HepG2 (cell line): ENCODE data around the gene LDLR. TPM values are rescaled to one million over a fixed set of nuclear protein-coding genes. Genes with fewer than 3 reads are reported as not detected.

Source experiments
- ATAC-seq: fragments of 200-7000 bp; cut with Tn5 transposase; 3 replicates; pipeline ENCODE4 v1.9.1; 2020; ENCODE audit warnings: mild to moderate bottlenecking, moderate library complexity
- BruUV-seq: library from RNA; stranded (reverse); fragments of 400-500 nt; replicated peaks from 2 replicates; lab custom pipeline; 2021; lab: Mats Ljungman, UMichigan
- CTCF ChIA-PET: fragments of 300-600 bp; formaldehyde crosslinking; extraction: SDS; loops from one replicate; lab custom pipeline; 2021; ENCODE audit warnings: low total read pairs, inconsistent platforms, low intra/inter-chr PET ratio; lab: Yijun Ruan, JAX
- POLR2A ChIA-PET: fragments of 350-600 bp; sonication (Branson Sonifier 250); formaldehyde crosslinking; loops from one replicate; lab custom pipeline; 2020; ENCODE audit warnings: antibody characterized with exemption, inconsistent platforms; lab: Yijun Ruan, JAX
- DNase-seq: peaks from one replicate; pipeline ENCODE4 v3.0.0-alpha.2; 2015; ENCODE audit warnings: low spot score
- FAIRE-seq: peaks from 3 replicates; lab custom pipeline; 2011; peaks lifted over from hg19 to GRCh38; lab: Jason Lieb, UNC
- H2AFZ ChIP-seq: one replicate; pipeline ENCODE4 v1.6.1; 2011; ENCODE audit warnings: low read length, inconsistent platforms
- H3K27ac ChIP-seq: fragments of 300-600 bp; 3 replicates; pipeline ENCODE4 v1.8.0; 2011; ENCODE audit warnings: mixed run types, mild to moderate bottlenecking, mixed read lengths, low read length, inconsistent platforms; ENCODE audit not compliant: insufficient read depth; ENCODE audit errors: extremely low read length
- H3K27me3 ChIP-seq, 2 experiments: fragments of 200-600 bp in 1 of 2; 2 replicates in 1 of 2; 3 replicates in 1 of 2; pipeline versions ENCODE4 v1.6.0 to v1.8.0; 2011; ENCODE audit warnings: low read length in 2 of 2, mild to moderate bottlenecking in 2 of 2, moderate library complexity in 2 of 2, inconsistent platforms in 1 of 2; ENCODE audit not compliant: insufficient read depth in 2 of 2, control insufficient read depth in 1 of 2
- H3K36me3 ChIP-seq, 2 experiments: fragments of 200-600 bp in 1 of 2; replicated peaks in 1 of 2; 2 replicates in 1 of 2; 3 replicates in 1 of 2; pipeline versions ENCODE4 v1.5.1 to v1.8.0; 2011; ENCODE audit warnings: low read length in 2 of 2, inconsistent platforms in 1 of 2; ENCODE audit not compliant: insufficient read depth in 2 of 2, control insufficient read depth in 1 of 2
- H3K4me1 ChIP-seq: 2 replicates; pipeline ENCODE4 v1.5.1; 2012; ENCODE audit warnings: low read length, inconsistent platforms; ENCODE audit not compliant: insufficient read depth
- H3K4me2 ChIP-seq: 2 replicates; pipeline ENCODE4 v1.6.0; 2011; ENCODE audit warnings: low read depth, low read length, inconsistent platforms
- H3K4me3 ChIP-seq, 3 experiments: fragments of 200-600 bp in 1 of 3; sonication (generic), shearing (Covaris generic) in 1 of 3; replicated peaks in 1 of 3; 2 replicates each; pipeline ENCODE4 v1.5.1; 2011 to 2016; ENCODE audit warnings: low read length in 3 of 3, inconsistent platforms in 2 of 3, low read depth in 2 of 3, mild to moderate bottlenecking in 2 of 3, control low read depth in 1 of 3, mixed read lengths in 1 of 3; ENCODE audit not compliant: insufficient read depth in 1 of 3
- H3K79me2 ChIP-seq: one replicate; pipeline ENCODE4 v1.6.1; 2011; ENCODE audit warnings: low read length, inconsistent platforms; ENCODE audit not compliant: insufficient read depth
- H3K9ac ChIP-seq: 2 replicates; pipeline ENCODE4 v1.6.0; 2011; ENCODE audit warnings: mild to moderate bottlenecking, low read depth, low read length, inconsistent platforms; ENCODE audit not compliant: insufficient read depth
- H3K9me3 ChIP-seq: 2 replicates; pipeline ENCODE4 v1.5.1; 2012; ENCODE audit warnings: mild to moderate bottlenecking, low read length
- H4K20me1 ChIP-seq: 2 replicates; pipeline ENCODE4 v1.6.0; 2011; ENCODE audit warnings: inconsistent platforms, mild to moderate bottlenecking, low read length, moderate library complexity; ENCODE audit not compliant: insufficient read depth
- DNMT3B ChIP-seq: conservative IDR thresholded peaks from 2 replicates; pipeline ENCODE4 v1.6.1; 2016; ENCODE audit warnings: missing biosample characterization, control low read depth
- KMT2B ChIP-seq: IDR thresholded peaks from 2 replicates; pipeline ENCODE4 v1.6.1; 2016; ENCODE audit warnings: missing genetic modification reagents, missing compliant biosample characterization
- NFKBIZ ChIP-seq: IDR thresholded peaks from 2 replicates; pipeline ENCODE4 v1.6.1; 2018; ENCODE audit warnings: missing genetic modification reagents, missing compliant biosample characterization
- PCBP2 ChIP-seq: fragments of 200-400 bp; formaldehyde crosslinking; optimal IDR thresholded peaks from 2 replicates; pipeline ENCODE3; 2018; ENCODE audit warnings: low read length, low read depth; ENCODE audit not compliant: poor library complexity, severe bottlenecking
- POLR2A ChIP-seq, 2 experiments: IDR thresholded peaks; 2 replicates each; pipeline ENCODE4 v1.6.1; 2011; ENCODE audit warnings: low read depth in 2 of 2, low read length in 2 of 2, mild to moderate bottlenecking in 1 of 2, moderate library complexity in 1 of 2; ENCODE audit not compliant: insufficient read depth in 1 of 2
- RBM22 ChIP-seq: fragments of 200-400 bp; formaldehyde crosslinking; optimal IDR thresholded peaks from 2 replicates; pipeline ENCODE3; 2017; ENCODE audit warnings: mild to moderate bottlenecking, low read length, moderate library complexity
- ZSCAN12 ChIP-seq: sonication (generic); formaldehyde crosslinking; IDR thresholded peaks from 2 replicates; pipeline ENCODE4 v1.9.0; 2021; ENCODE audit warnings: mild to moderate bottlenecking, missing genetic modification reagents
- WGBS: methylation state at CpG from one replicate; pipeline ENCODE4 v1.1.6; 2017; ENCODE audit warnings: low lambda C conversion rate; 5-methylcytosine and 5-hydroxymethylcytosine counted together
- in situ Hi-C: cut with HindIII; loops from 2 replicates; pipeline ENCODE4 v1.10.0; 2017; ENCODE audit warnings: low pct_unique_long_range_greater_than_20kb; ENCODE audit not compliant: extremely low pct_ligation_motif_present
- intact Hi-C: fragments of 100-400 bp; cut with micrococcal nuclease; formaldehyde crosslinking; loops from one replicate; pipeline ENCODE4 v1.10.0; 2022; ENCODE audit not compliant: unreplicated experiment
- polyA plus RNA-seq, 8 experiments: library from polyadenylated mRNA; depleted of rRNA in 3 of 8; stranded (reverse) in 7 of 8; unstranded in 1 of 8; fragments of >200 nt; fragmentation: Illumina TruSeq in 4 of 8; extraction: Trizol in 4 of 8; gene quantifications; 2 replicates each; pipeline versions ENCODE4 v1.2.1 to v1.2.3, GENCODE V29; 2011 to 2016; ENCODE audit warnings: low read depth in 4 of 8, missing spikeins in 1 of 8, mixed read lengths in 1 of 8; ENCODE audit not compliant: insufficient read depth in 1 of 8
- total RNA-seq, 5 experiments: library from RNA; depleted of rRNA; stranded (reverse); fragments of >200 nt; fragmentation: Illumina TruSeq; extraction: Trizol; gene quantifications; 2 replicates each; pipeline ENCODE4 v1.2.3, GENCODE V29; 2016; ENCODE audit warnings: low read depth in 1 of 5
- TF ChIP-seq, protein P1 (sequence below): sonication (generic); formaldehyde crosslinking; IDR thresholded peaks from 2 replicates; pipeline ENCODE4 v1.8.0; 2022; ENCODE audit warnings: low read depth, missing genetic modification reagents

The LDLR gene
- total and polyA plus RNA-seq, 2 of the 13 experiments (the other 11 are each of a cell fraction or from before 2014, with no cell fraction given): 51.6 to 92.5 TPM

DNA sequence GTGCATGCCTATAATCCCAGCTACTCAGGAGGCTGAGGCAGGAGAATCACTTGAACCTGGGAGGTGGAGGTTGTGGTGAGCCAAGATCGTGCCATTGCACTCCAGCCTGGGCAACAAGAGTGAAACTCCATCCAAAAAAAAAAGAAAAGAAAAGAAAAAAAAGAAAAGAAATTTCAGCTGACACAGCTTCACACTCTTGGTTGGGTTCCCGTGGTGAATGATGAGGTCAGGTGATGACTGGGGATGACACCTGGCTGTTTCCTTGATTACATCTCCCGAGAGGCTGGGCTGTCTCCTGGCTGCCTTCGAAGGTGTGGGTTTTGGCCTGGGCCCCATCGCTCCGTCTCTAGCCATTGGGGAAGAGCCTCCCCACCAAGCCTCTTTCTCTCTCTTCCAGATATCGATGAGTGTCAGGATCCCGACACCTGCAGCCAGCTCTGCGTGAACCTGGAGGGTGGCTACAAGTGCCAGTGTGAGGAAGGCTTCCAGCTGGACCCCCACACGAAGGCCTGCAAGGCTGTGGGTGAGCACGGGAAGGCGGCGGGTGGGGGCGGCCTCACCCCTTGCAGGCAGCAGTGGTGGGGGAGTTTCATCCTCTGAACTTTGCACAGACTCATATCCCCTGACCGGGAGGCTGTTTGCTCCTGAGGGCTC lies 22.0 kb downstream of the LDLR start (continued):
- TF ChIP-seq RBM22 (peak; percentile 95), KMT2B (CRISPR knock-in tag) (no peak), POLR2A (IDR thresholded peaks at IDR 0.05; ENCODE audit: insufficient read depth in 1 of 2, low read depth in 2 of 2, low read length in 2 of 2) (peak; percentile 21 to 35; a peak in 1 of 4 replicates), DNMT3B (no peak), NFKBIZ (CRISPR knock-in tag) (no peak), ZSCAN12 (CRISPR knock-in tag) (no peak)
- TF ChIP-seq, protein P1, sequence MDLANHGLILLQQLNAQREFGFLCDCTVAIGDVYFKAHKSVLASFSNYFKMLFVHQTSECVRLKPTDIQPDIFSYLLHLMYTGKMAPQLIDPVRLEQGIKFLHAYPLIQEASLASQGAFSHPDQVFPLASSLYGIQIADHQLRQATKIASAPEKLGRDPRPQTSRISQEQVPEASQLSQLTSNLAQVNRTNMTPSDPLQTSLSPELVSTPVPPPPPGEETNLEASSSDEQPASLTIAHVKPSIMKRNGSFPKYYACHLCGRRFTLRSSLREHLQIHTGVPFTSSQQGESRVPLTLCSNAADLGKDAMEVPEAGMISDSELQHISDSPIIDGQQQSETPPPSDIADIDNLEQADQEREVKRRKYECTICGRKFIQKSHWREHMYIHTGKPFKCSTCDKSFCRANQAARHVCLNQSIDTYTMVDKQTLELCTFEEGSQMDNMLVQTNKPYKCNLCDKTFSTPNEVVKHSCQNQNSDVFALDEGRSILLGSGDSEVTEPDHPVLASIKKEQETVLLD (CRISPR knock-in tag): no peak

DNA sequence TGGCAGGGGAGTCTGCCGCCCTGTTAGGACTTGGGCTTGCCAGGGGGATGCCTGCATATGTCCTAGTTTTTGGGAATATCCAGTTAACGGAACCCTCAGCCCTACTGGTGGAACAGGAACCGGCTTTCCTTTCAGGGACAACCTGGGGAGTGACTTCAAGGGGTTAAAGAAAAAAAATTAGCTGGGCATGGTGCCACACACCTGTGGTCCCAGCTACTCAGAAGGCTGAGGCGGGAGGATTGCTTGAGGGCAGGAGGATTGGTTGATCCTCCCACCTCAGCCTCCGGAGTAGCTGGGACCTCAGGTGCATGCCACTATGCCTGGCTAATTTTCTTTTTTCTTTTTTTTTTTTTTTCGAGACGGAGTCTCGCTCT lies 22.5 kb downstream of the LDLR start:
- Histone ChIP-seq H3K9me3 (no peaks in the 10 kb centered on the region), H3K36me3 (peaks cover 45 to 85% of the 10 kb centered on the region in 2 experiments; a peak in 4 of 5 replicates), H3K79me2 (peaks cover 5% of the 10 kb centered on the region), H3K27me3 (no peaks in the 10 kb centered on the region), H4K20me1 (peaks cover 27% of the 10 kb centered on the region), H3K4me3 (no peak overlapping the region), H2AFZ (no peak overlapping the region), H3K27ac (no peak overlapping the region), H3K4me2 (no peak overlapping the region), H3K9ac (no peak overlapping the region), H3K4me1 (no peaks in the 10 kb centered on the region)
- FAIRE-seq: no peak
- ChIA-PET CTCF (no interaction called here), POLR2A (interaction anchor here (0.7 to 1.8 kb wide), 2 partner anchors 17 to 709 kb away, joined by 3 to 5 read pairs; partner anchors contain the start of gene CDC37)
- DNase-seq: no peak
- BruUV-seq: no TSS peak
- in situ Hi-C loops: no loop called here
- intact Hi-C loops: no loop called here
- WGBS: 97% methylated on average over 8 of the region's 8 CpGs
- TF ChIP-seq PCBP2: no peak
- no peak; the same call in 2 of the 3 replicates for ATAC-seq
